Endometrial microvascular endothelial cells (primary cell): ENCODE results near the gene B3GNT8. TPM values are rescaled to one million over a fixed set of nuclear protein-coding genes. Genes with fewer than 3 reads are reported as not detected.
"Not testable (repeated sequence)": the region's sequence is repeated elsewhere in the genome, so short reads cannot be mapped to it uniquely, and the experiment has no call there.

Experiments used
- in situ Hi-C: cut with HindIII; loops from 2 replicates; pipeline ENCODE4 v1.10.0; 2017; ENCODE audit warnings: low sequenced_read_pairs, low pct_unique_long_range_greater_than_20kb; ENCODE audit errors: inconsistent ontology term
- total RNA-seq: library from RNA; depleted of rRNA; stranded (reverse); fragments of >200 nt; gene quantifications from one replicate; pipeline ENCODE4 v1.2.3, GENCODE V29; 2015; ENCODE audit errors: inconsistent ontology term

B3GNT8 gene
- total RNA-seq, 1 donor from 2014 or later, result 2.3 TPM

DNA sequence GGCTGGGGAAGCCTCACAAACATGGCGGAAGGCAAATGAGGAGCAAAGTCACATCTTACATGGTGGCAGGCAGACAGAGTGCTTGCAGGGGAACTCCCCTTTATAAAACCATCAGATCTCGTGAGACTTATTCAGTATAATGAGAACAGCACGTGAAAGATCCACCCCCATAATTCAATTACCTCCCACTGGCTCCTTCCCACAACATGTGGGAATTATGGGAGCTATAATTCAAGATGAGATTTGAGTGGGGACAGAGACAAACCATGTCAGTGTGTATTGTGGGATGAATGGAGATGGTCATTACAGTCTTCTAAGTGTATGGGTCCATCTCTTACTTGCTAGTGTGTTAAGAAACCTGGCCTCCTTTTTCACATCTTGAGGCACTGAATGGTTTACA lies 25.2 kb downstream of the B3GNT8 start:
- in situ Hi-C loops, result loop anchor here (25.0 kb wide), 1 partner anchor 160 kb away; no protein-coding TSS in a partner anchor

DNA sequence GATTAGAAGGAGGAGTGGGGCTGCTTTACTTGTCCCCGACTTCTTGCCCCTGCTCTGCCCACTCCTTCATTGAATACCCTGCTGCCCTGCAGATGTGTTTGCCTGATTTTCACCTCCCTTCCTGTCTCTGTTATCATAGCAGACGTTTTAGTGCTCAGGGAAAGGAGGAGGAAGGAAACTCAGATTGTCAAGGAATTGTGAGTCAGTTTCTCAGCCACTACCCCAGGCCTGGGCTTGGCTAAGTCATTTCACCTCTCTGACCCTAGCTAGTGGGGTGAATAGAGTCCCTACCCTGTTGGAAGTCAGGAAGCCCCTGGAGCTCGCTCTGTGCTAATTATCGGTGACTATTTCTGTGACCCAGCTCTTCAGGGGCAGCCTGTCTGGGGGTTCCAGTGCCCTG lies 25.7 kb downstream of the B3GNT8 start:
- in situ Hi-C loops, result loop anchor here (25.0 kb wide), 1 partner anchor 161 kb away; no protein-coding TSS in a partner anchor

DNA sequence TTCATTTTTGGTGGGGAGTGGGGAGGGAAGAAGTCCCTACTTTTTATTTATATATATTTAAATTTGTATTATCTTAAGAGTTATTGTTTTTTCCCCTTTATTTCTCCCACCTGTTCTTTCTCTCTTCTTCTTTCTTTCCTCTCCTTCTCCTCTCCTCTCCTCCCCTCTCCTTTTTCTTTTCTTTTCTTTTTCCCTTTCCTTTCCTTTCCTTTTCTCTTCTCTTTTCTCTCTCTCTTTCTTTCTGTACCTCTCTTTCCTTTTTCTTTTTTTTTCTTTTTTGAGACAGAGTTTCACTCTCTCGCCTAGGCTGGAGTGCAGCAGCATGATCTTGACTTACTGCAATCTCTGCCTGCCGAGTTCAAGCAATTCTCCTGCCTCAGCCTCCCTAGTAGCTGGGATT lies 27.6 kb downstream of the B3GNT8 start:
- in situ Hi-C loops, result no loop called here

DNA sequence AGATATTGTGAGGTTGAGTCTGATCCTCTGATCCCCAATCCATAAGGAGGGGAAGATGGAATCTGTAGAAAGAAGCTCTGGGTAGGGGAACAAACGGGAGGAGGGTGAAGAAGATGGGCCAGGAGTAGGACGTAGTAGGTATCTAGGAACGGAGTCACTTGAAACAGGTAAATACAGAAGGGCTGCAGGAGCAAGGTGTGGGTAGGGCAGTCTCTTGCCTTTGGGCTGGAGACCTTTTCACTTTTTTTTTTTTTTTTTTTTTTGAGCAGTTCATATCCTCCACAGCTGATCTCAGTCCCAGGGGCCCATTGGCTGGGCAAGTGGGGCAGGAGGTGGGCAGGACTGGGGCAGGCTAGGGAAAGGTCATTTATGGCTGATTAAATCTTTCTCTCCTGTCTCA lies 28.1 kb downstream of the B3GNT8 start:
- in situ Hi-C loops, result no loop called here

DNA sequence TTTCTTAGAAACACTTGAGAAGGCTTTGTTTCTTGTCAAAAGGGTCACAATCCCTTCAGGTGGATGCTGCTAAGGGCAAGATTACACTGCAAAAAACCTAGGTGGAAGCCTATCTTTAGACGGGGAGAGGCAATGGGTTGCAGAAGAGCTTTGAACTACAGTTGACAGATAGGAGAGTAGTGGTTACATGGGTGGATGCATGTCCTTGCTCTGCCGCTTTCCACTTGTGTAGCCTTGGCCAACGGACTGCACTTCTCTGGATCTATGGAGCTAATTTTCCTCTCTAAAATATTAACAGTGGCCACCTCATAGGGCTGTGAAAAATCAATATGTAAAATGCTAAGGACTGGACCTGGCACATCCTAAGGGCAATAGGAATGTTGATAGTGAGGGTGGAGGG lies 28.6 kb downstream of the B3GNT8 start:
- in situ Hi-C loops, result no loop called here

DNA sequence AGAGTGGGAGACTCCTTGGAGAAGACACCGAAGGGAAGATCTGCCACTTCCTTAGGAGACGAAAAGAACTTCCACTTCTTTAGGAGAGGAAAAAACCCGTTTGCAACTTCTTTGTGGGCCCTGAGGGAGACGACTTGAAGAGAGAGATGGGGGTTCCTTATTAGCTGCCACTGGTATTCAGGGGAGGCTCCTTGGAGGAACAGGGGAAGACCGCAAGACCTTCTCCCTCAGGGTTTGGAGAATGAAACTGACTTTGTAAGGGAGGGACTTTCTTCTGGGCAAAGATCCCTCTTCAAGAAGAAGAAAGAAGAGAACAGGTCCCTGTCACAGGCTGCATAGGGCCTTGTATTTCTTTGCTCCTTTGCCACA lies 29.1 kb downstream of the B3GNT8 start:
- in situ Hi-C loops, result no loop called here

DNA sequence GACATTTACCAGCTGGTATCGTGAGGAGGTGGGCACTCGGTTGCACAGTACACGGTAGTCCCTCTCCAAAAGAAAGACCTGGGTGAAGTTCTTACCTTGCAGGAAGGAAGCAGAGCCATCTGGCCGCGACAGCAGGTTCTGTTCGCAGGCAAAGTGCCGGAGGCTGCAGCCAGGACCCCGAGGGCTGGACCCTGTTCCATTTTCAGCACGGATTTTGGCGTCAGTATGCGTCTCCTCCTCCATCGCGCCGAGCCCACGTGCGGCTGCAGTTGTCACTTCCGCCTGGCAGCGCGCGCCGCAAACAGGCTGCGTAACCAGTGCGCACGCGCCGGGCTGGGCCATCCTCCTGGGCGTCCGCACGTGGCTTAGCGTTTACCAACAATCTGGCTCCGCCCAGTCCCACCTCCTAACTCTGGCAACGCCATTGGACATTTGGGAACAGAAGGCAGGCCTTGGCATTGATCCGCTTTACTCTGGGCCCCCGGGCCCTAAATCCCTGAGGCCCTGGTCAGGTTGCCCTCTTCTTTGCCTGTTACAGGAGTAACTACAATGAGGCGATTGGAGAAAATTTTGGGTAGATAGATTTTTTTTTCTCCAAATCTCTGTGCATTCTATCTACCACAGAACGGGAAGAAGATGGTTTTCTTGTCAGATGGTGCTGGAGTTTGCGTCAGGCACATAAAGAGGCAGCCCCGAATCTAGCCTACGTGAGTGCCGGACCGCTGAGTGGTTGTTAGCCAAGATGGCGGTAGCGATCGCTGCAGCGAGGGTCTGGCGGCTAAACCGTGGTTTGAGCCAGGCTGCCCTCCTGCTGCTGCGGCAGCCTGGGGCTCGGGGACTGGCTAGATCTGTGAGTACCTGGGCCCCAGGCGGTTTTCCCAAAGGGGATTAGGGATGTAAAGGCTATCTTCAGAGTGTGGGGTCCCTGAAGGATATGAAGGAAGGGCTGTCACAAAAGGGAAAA lies 29.8 kb downstream of the B3GNT8 start, which contains the start of the genes BCKDHA and EXOSC5:
TSS of gene BCKDHA (plus strand) at position 733 of the 964 bp plus-strand sequence. CDS start at position 743, 10 bp downstream.
TSS of gene EXOSC5 (minus strand) at position 274 of the 964 bp plus-strand sequence. CDS start at position 243, 31 bp downstream.
- in situ Hi-C loops, result no loop called here

DNA sequence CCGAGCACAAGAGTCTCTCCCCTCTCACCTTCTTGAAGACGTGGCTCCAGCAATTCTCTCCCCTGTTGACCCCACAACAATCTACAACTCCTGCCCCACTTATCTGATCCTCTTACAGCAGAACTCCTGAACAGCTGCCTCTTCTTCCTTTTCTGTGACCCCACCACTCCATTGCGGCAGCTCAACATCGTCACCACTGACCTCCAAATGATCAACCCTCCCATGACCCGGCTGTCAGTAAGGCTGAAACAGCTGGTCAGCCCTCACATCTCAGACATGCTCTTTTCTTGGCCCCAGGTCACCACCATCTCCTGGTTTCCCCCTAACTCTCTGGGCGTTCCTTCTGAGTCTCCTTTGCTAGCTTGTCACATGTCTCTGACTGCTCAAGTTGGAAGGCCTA lies 31.8 kb downstream of the B3GNT8 start:
- in situ Hi-C loops, result no loop called here

DNA sequence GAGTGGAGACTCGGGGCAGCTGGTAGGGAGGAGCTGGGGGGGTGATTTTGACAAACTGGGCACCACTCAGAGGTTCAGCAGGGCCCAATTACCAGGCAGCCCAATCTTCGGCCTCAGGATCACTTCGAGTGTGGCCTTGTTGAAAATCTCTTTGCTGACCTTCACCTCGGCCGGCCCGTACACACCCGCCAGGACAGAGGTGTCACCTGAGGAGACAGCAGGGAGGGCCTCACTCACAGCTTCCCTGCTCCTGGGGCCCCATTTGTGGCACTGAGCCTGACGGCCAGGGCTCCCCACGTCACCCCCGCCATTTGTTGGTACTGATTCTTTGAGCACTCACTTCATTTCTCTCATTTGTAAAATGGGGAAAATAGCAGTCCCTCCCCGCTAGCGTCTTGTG lies 34.4 kb downstream of the B3GNT8 start:
- in situ Hi-C loops, result no loop called here

DNA sequence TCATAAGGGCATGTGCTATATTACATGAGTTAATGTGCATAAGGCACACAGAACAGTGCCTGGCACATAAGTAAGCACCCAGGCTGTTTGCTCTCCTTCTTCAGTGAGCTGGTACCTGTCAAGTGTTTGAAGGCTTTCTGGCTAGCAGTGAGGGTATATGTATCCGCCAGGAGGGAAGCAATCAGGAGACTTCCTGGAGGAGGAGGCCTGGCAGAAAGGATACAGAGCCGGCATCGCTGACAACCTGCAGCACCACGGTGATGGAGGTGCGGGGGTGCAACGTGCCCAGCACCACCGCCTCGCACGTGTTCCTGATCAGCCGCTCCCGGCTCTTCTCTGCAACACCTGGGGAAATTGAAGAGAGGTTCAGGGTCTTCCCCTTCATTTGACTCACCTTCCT lies 35.6 kb downstream of the B3GNT8 start:
- in situ Hi-C loops, result no loop called here

DNA sequence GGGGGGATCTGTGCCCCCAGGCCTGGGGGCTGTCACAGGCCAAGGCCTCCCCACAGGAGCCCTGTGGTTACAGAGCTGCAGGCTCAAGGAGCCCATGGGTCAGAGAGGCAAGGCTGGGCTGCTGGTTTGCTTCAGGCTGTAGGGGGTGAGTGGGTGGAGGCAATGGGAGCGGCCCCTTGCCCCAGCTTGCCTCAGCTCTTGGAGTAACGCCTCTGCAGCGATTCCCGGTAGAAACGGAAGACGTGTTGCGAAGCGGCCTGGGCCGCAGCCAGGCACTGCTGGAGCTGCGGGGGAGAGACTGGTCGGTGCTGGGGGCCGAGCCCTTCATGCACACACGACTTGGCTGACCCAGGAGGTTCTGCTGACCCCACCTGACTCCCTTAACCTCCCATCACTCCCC lies 40.7 kb downstream of the B3GNT8 start:
- in situ Hi-C loops, result no loop called here

DNA sequence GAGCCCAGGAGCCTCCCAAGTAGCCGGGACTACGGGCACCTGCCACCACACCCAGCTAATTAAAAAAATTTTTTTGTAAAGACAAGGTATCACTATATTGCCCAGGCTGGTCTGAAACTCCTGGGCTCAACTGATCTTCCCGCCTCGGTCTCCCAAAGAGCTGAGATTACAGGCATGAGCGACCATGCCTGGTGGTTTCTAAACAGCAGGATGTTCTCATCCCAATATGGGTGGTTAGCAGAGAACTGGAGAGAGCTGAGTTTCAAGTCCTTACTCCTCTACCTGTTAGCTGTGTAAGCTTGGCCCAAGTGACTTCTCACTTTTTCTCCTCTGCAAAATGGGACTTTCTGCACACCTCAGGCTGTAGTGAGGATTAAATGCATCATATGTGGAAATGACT lies 42.8 kb downstream of the B3GNT8 start:
- in situ Hi-C loops, result no loop called here

DNA sequence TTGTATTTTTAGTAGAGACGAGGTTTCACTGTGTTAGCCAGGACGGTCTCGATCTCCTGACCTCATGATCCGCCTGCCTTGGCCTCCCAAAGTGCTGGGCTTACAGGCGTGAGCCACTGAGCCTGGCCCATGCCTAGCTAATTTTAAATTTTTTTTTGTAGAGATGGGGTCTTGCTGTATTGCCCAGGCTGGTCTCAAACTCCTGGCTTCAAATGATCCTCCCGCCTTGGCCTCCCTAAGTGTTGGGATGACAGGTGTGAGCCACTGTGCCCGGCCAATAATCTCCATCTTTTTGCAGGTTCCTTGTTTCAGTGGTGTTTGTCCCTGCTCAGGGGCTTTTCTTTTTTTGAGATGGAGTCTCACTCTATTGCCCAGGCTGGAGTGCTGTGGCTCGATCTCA lies 45.6 kb downstream of the B3GNT8 start:
- in situ Hi-C loops, result not testable (repeated sequence)

DNA sequence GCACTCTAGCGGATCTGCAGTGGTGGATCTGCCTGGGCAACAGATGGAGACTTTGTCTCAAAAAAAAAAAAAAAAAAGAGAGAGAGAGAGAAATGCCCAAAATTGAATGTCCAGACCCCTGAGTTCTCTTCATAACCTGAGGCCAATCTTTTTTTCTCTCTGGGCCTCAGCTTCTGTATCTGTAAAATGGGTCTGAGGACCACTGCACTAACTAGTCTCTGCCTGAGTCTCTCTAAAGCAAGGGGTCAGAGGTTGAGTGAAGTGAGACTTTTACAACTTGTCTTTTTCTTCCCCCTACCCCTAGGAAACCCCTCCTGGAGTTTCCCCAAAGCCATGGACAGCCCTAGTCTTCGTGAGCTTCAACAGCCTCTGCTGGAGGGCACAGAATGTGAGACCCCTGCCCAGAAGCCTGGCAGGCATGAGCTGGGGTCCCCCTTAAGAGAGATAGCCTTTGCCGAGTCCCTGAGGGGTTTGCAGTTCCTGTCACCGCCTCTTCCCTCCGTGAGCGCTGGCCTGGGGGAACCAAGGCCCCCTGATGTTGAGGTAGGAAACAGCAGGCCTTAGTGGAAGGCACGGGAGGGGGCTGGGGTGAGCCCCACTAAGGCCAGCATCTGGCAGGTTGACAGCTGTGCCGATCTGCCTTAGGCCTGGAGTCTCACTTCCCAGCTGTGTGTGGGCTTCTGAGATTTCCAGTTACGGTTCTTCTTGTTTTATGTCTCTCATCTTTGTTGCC lies 49.0 kb downstream of the B3GNT8 start:
- in situ Hi-C loops, result no loop called here

DNA sequence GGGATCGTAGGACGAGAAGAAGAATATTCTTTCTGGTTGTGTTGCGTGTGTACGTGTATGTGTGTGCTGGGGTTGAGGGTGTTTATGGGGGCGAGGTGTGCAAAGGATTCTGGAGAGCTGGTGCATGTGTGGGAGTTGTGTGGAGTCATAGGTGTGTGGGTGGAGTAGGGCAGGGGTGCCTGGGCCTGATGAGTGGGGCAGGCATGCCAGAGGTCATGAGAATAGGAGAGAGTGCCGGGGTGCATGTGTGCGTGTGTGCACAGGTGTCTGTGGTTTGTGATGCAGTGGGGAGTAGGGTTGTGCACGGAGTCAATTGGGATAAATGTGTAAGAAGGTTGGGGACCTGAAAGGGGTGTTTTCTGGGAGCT lies 50.2 kb downstream of the B3GNT8 start:
- in situ Hi-C loops, result no loop called here

DNA sequence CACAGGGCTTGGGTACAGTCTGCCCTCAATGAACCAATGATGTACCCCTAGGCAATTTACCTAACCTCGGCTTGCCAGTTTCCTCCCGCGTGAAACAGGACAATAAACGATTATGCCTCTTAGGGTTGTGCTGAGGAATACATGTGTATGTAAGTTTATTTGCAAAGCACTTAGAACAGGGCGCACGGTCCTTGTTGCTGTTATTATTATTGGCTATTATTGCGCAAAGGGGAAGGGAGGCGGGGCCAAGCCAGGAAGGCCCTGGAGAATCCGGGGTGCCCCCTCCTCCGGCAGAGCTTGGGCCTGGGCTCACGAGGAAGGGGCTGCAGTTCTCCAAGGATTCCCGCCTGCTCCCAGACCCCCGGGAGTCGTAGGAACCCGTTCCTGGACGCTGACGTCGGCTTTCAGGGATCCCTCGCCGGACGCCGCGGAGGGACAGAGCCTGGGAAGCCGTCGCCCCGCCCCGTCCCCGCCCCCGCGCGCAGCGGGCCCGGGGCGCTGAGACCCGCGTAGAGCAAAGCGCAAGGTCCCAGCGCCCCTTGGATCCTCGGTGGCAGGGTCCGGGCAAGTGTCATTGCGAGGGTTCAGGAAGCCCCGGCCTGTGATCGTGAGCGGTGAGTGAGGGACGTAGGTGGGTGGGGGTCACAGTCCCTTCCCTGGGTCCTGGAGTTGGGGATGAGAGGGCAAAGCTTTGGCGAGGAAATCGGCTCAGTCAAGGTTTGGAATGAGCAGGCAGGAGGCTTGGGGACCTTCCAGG lies 50.8 kb downstream of the B3GNT8 start, which contains the start of gene TMEM91:
TSS of gene TMEM91 (plus strand) at position 293 of the 757 bp plus-strand sequence. CDS start 1,777 bp downstream, outside the sequence.
- in situ Hi-C loops, result no loop called here
